Upper lobe of right lung (tissue), 1 donor: ENCODE data around the gene ALPL. TPM values are rescaled to one million over a fixed set of nuclear protein-coding genes. Genes with fewer than 3 reads are reported as not detected.
"Not testable (repeated sequence)": the region's sequence is repeated elsewhere in the genome, so short reads cannot be mapped to it uniquely, and the experiment has no call there.

Experiments used
- ATAC-seq: fragments of 200-7000 bp; cut with Tn5 transposase; one replicate; pipeline ENCODE4 v1.9.1; 2020; ENCODE audit warnings: mild to moderate bottlenecking, moderate library complexity
- DNase-seq: peaks from one replicate; pipeline ENCODE4 v3.0.0-alpha.2; 2020
- H3K27ac ChIP-seq: fragments of 200-600 bp; one replicate; pipeline ENCODE4 v1.8.0; 2022
- H3K27me3 ChIP-seq: fragments of 200-600 bp; one replicate; pipeline ENCODE4 v1.8.0; 2022; ENCODE audit warnings: mild to moderate bottlenecking
- H3K36me3 ChIP-seq: fragments of 200-600 bp; one replicate; pipeline ENCODE4 v1.8.0; 2022
- H3K4me1 ChIP-seq: fragments of 200-600 bp; one replicate; pipeline ENCODE4 v1.8.0; 2022
- H3K4me3 ChIP-seq: fragments of 200-600 bp; one replicate; pipeline ENCODE4 v1.8.0; 2022; ENCODE audit warnings: mild to moderate bottlenecking
- H3K9me3 ChIP-seq: fragments of 200-600 bp; one replicate; pipeline ENCODE4 v1.8.0; 2022
- intact Hi-C: fragments of 100-400 bp; cut with DNase I; formaldehyde crosslinking; loops from one replicate; pipeline ENCODE4 v1.11.0; 2022
- long read RNA-seq: library from polyadenylated mRNA; unstranded; transcript quantifications from one replicate; pipeline ENCODE4 v2.0.0, GENCODE V29; 2021
- total RNA-seq: library from RNA; stranded (reverse); fragmentation: NEBNext Ultra II Directional; extraction: Animal tissue kit (Norgen Biotek cat#: 25700); gene quantifications from one replicate; pipeline ENCODE4 v1.2.1, GENCODE V29; 2021
- TF ChIP-seq, protein P1 (sequence below): fragments of 200-600 bp; IDR thresholded peaks from one replicate; pipeline ENCODE4 v1.8.0; 2022; ENCODE audit warnings: antibody characterized with exemption
- donor health status: DM: no; HTN: yes; CAD: no; lungs with severe emphysema.

Gene ALPL
- 164 TPM for total RNA-seq
- long read RNA-seq, transcript ALPL-207 (11 exons, 2,131 nt) = minor isoform, 11 of 382 reads
- long read RNA-seq, transcript ALPL-204 (12 exons, 2,589 nt) = major isoform, 280 of 382 reads
- long read RNA-seq, partial matches to known transcripts = 53 of 382 reads
- long read RNA-seq, other reads (novel, unspliced or antisense) = 38 of 382 reads

DNA sequence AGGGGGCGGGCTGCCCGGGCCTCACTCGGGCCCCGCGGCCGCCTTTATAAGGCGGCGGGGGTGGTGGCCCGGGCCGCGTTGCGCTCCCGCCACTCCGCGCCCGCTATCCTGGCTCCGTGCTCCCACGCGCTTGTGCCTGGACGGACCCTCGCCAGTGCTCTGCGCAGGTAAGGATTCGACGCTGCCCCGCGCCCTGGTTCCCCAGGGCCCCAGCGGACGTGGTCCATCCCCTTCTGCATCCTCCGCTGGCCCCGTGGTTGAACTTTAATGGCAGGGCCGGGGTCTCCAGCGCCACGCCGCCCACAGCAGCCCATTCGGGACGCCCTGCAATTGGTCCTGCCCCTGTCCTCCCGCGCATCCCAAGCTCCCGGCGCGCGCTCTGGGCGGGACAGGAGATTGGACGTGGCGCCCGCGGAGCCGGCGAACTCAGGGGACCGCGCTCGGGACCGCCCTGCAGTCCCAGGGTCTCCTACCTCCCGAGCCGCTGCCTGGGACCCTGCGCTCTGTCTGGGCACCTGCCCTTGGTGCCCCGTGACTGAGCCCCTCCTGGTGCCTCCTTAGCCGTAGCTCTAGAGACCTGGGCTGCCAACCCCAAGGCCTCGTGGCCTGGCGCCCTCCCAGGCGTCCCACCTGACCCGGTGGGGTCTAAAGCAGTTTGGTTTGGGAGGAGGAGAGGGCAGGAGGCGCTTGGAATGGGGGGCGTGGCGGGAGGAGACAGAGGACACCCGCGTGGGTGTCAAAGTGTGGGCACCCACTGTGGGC lies at the start of gene ALPL:
TSS of gene ALPL (plus strand) at position 73 of the 762 bp plus-strand sequence. CDS start 44,659 bp downstream, outside the sequence.
- TF ChIP-seq, protein P1, sequence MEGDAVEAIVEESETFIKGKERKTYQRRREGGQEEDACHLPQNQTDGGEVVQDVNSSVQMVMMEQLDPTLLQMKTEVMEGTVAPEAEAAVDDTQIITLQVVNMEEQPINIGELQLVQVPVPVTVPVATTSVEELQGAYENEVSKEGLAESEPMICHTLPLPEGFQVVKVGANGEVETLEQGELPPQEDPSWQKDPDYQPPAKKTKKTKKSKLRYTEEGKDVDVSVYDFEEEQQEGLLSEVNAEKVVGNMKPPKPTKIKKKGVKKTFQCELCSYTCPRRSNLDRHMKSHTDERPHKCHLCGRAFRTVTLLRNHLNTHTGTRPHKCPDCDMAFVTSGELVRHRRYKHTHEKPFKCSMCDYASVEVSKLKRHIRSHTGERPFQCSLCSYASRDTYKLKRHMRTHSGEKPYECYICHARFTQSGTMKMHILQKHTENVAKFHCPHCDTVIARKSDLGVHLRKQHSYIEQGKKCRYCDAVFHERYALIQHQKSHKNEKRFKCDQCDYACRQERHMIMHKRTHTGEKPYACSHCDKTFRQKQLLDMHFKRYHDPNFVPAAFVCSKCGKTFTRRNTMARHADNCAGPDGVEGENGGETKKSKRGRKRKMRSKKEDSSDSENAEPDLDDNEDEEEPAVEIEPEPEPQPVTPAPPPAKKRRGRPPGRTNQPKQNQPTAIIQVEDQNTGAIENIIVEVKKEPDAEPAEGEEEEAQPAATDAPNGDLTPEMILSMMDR = no peak
- ATAC-seq = peak; percentile 2
- Histone ChIP-seq H3K36me3 (no peaks in the 10 kb centered on the region), H3K4me1 (peaks cover 16% of the 10 kb centered on the region), H3K27me3 (peaks cover 19% of the 10 kb centered on the region), H3K4me3 (peak within 1 kb of the TSS; percentile 47), H3K9me3 (no peaks in the 10 kb centered on the region), H3K27ac (peak within 1 kb of the TSS; percentile 68)
- intact Hi-C loops = loop anchor here (10.0 kb wide), 1 partner anchor 65 kb away; no protein-coding TSS in a partner anchor
- DNase-seq = peak; percentile 69

GRCh38 chr1:21465127-21465526 lies 44.1 kb upstream of the ALPL start:
- H3K27ac ChIP-seq, H3K9me3 ChIP-seq, H3K36me3 ChIP-seq, H3K4me1 ChIP-seq, ATAC-seq, intact Hi-C loops, H3K27me3 ChIP-seq, DNase-seq, H3K4me3 ChIP-seq: not testable (repeated sequence)

- ATAC-seq, DNase-seq, intact Hi-C loops, H3K36me3 ChIP-seq, H3K4me1 ChIP-seq, H3K9me3 ChIP-seq, H3K27ac ChIP-seq, H3K27me3 ChIP-seq, H3K4me3 ChIP-seq: not testable (repeated sequence)
Observed at GRCh38 chr1:21467946-21468345, 41.3 kb upstream of the ALPL start.

DNA sequence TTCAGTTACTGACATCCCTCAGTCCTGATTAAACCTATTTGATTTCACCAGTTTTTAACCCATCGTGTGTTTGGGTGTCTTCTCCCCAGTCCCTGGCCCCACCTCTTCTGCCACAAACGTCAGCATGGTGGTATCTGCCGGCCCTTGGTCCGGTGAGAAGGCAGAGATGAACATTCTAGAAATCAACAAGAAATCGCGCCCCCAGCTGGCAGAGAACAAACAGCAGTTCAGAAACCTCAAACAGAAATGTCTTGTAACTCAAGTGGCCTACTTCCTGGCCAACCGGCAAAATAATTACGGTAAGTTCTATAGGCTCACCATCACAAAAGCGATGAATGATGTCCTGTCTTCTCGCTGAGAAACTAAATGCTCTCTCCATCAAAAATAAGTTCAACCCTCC lies 40.6 kb upstream of the ALPL start:
- H3K4me3 ChIP-seq = no peak overlapping the region
- H3K36me3 ChIP-seq = no peaks in the 10 kb centered on the region
- intact Hi-C loops = no loop called here
- no peak overlapping the region for H3K27ac ChIP-seq
- TF ChIP-seq, protein P1 = peak; percentile 23
- no peaks in the 10 kb centered on the region for H3K27me3 ChIP-seq
- H3K9me3 ChIP-seq = no peaks in the 10 kb centered on the region
- no peak for DNase-seq
- H3K4me1 ChIP-seq = no peaks in the 10 kb centered on the region
- ATAC-seq = no peak

- intact Hi-C loops = no loop called here
- TF ChIP-seq, protein P1 = no peak
- Histone ChIP-seq H3K4me3 (no peak overlapping the region), H3K4me1 (no peaks in the 10 kb centered on the region), H3K27me3 (no peaks in the 10 kb centered on the region), H3K27ac (no peak overlapping the region), H3K9me3 (no peaks in the 10 kb centered on the region), H3K36me3 (no peaks in the 10 kb centered on the region)
- ATAC-seq (peak; percentile 36), DNase-seq (no peak)
Observed at GRCh38 chr1:21469581-21469980, 39.6 kb upstream of the ALPL start.

DNA sequence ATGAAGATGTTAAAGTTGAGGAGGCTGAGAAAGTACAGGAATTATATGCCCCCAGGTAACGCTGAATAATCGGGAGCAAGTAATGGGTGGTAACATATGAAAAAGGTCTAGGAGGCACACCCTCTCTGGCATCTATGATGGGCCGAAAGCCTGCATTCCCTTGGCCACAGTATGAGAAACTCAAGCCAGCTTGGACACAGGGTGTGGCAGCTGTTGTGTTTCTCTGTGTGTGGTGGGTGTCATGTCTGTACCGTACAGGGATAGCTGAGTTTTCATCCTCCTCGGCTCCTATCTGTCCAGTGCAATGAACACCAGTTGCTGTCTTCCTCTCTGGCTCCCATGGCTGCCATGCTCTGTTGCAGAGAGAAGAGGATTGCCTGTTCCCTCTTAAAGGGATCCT lies 36.4 kb upstream of the ALPL start:
- no peak overlapping the region for H3K4me3 ChIP-seq
- H3K36me3 ChIP-seq = no peaks in the 10 kb centered on the region
- no peaks in the 10 kb centered on the region for H3K9me3 ChIP-seq
- TF ChIP-seq, protein P1 = no peak
- H3K4me1 ChIP-seq = no peaks in the 10 kb centered on the region
- H3K27me3 ChIP-seq = no peaks in the 10 kb centered on the region
- H3K27ac ChIP-seq = no peak overlapping the region
- intact Hi-C loops = no loop called here
- ATAC-seq = no peak
- DNase-seq = no peak
